LNCaP clone FGC (cell line): ENCODE data around the gene KIR3DL1.

Source experiments
- DNase-seq: peaks from one replicate; pipeline ENCODE4 v3.0.0-alpha.2; 2011; ENCODE audit warnings: low read depth
- H3K4me3 ChIP-seq: 2 replicates; pipeline ENCODE4 v1.5.1; 2011; ENCODE audit warnings: mild to moderate bottlenecking, low read depth, low read length, control low read depth
- CTCF ChIP-seq: IDR thresholded peaks from 2 replicates; pipeline ENCODE4 v1.5.1; 2012; ENCODE audit warnings: mild to moderate bottlenecking; ENCODE audit not compliant: control insufficient read depth, insufficient read depth; ENCODE audit errors: extremely low read depth

The KIR3DL1 gene

GRCh38 chr19:54791476-54791875 is 24.8 kb upstream of the KIR3DL1 start:
- no peak for TF ChIP-seq CTCF
- H3K4me3 ChIP-seq = no peak overlapping the region
- DNase-seq = no peak

GRCh38 chr19:54792814-54793213 is 23.5 kb upstream of the KIR3DL1 start:
- DNase-seq = no peak
- TF ChIP-seq CTCF = no peak
- peak overlapping the region; percentile 30; the same call in 1 of the 2 replicates for H3K4me3 ChIP-seq

GRCh38 chr19:54795758-54796157 is 20.5 kb upstream of the KIR3DL1 start:
- no peak overlapping the region for H3K4me3 ChIP-seq
- no peak for DNase-seq
- no peak for TF ChIP-seq CTCF

- no peak within 1 kb of the TSS for H3K4me3 ChIP-seq
- no peak for DNase-seq
- no peak for TF ChIP-seq CTCF
Measured at GRCh38 chr19:54803410-54803809, 12.9 kb upstream of the KIR3DL1 start, which contains the start of gene KIR2DL4. KIR2DL4 (plus strand) TSS chr19:54803610; CDS start chr19:54803652, 42 bp downstream.

- DNase-seq = no peak
- TF ChIP-seq CTCF = no peak
- H3K4me3 ChIP-seq = no peak overlapping the region
Measured at GRCh38 chr19:54804101-54804500, 12.2 kb upstream of the KIR3DL1 start.

- no peak for TF ChIP-seq CTCF
- DNase-seq = no peak
Measured at GRCh38 chr19:54804571-54804970, 11.7 kb upstream of the KIR3DL1 start.

GRCh38 chr19:54805665-54806515 is 10.4 kb upstream of the KIR3DL1 start:
- no peak overlapping the region for H3K4me3 ChIP-seq
- TF ChIP-seq CTCF = no peak
- no peak for DNase-seq

More at GRCh38 chr19:54804571-54804970, 11.7 kb upstream of the KIR3DL1 start:
- H3K4me3 ChIP-seq = no peak overlapping the region
